Measurements from ENCODE around the gene GALNT8. TPM values are rescaled to one million over a fixed set of nuclear protein-coding genes. Genes with fewer than 3 reads are reported as not detected.
"Not testable (repeated sequence)": the region's sequence is repeated elsewhere in the genome, so short reads cannot be mapped to it uniquely, and the experiment has no call there.

The GALNT8 gene
- 1 to 10 TPM; 4.1 to 5.8 (median 5.0) TPM for polyA plus RNA-seq (ENCODE audit: insufficient read length in 10 of 10)
- long read RNA-seq, donor 1, full-length matches to known transcripts = 1 of 1 reads
- long read RNA-seq, donor 1, partial matches to known transcripts = 0 of 1 reads
- long read RNA-seq, donor 1, other reads (novel, unspliced or antisense) = 0 of 1 reads
- long read RNA-seq, donor 2 = 0 reads
- long read RNA-seq, donor 3 = 0 reads
- long read RNA-seq, donor 4, full-length matches to known transcripts = 2 of 2 reads
- long read RNA-seq, donor 4, partial matches to known transcripts = 0 of 2 reads
- long read RNA-seq, donor 4, other reads (novel, unspliced or antisense) = 0 of 2 reads
- long read RNA-seq, donor 5, full-length matches to known transcripts = 1 of 1 reads
- long read RNA-seq, donor 5, partial matches to known transcripts = 0 of 1 reads
- long read RNA-seq, donor 5, other reads (novel, unspliced or antisense) = 0 of 1 reads
- long read RNA-seq, donor 6, full-length matches to known transcripts = 1 of 1 reads
- long read RNA-seq, donor 6, partial matches to known transcripts = 0 of 1 reads
- long read RNA-seq, donor 6, other reads (novel, unspliced or antisense) = 0 of 1 reads
- long read RNA-seq, donor 7, full-length matches to known transcripts = 1 of 1 reads
- long read RNA-seq, donor 7, partial matches to known transcripts = 0 of 1 reads
- long read RNA-seq, donor 7, other reads (novel, unspliced or antisense) = 0 of 1 reads
- long read RNA-seq, donor 8, full-length matches to known transcripts = 1 of 1 reads
- long read RNA-seq, donor 8, partial matches to known transcripts = 0 of 1 reads
- long read RNA-seq, donor 8, other reads (novel, unspliced or antisense) = 0 of 1 reads
- long read RNA-seq, donor 9 = 0 reads

GRCh38 chr12:4719821-4720636 is at the start of gene GALNT8:
GALNT8 (plus strand) TSS chr12:4720400; CDS start chr12:4720678, 278 bp downstream.
- DNase-seq = no peak

GRCh38 chr12:4679711-4680110 is 40.5 kb upstream of the GALNT8 start:
- no peak for DNase-seq

GRCh38 chr12:4681732-4682131 is 38.5 kb upstream of the GALNT8 start:
- DNase-seq = no peak

DNA sequence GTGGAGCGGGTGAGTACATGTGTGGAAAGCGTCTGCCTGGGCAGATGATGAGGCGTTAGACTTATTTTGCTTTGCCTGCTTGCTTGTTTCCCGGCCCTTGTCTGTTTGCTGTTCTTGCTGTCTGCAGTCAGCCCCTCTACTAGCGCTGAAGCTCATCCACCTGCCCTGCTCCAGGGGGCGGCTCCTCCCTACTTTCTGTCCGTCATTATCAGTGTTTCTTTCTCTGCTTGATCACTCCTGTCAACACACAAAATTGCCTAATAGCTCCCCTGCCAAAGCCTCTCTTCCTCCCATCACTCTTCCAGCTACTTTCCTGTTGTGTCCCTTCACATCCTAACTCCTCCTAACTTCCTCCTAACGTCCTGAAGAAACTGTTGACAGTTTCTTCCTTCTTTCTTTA is 34.9 kb upstream of the GALNT8 start:
- DNase-seq = no peak

DNA sequence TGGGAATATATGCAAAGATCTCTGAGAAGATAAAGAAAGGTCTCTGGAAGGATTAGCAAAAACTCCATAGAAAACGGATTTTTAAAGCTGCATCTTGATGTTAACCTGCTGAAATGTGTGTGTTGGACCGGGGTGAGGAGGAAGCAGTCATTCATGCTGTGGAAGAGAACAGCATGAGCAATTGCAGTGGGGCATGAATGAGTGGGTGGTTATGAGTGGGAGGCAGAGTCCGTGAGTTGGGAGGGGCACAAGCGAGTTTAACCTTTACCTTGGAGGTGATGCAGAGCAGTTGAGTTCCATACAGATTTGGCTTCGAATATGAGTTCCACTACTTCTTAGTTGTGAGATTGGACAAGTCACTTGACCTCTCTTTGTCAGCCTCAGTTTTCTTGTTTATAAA is 29.4 kb upstream of the GALNT8 start:
- no peak for DNase-seq

DNA sequence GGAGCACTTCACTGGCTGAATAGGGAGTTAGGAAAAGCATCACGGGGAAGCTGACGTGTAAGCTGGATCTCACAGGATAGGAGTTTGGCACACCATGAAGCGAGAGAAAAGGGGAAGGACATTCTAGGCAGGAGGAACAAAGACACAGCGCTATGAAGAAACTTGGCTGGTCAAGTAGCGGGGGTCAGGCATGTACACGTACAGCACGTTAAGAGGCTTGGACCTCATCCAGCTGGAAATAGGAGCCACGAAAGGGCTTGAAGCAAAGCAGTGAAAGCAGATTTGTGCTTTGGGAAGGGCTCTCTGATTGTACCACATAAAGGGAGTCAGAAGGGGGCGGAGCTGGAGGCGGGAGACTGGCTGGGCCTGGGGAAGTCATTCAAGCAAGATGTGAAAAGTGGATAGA is 19.6 kb upstream of the GALNT8 start:
- DNase-seq = peak; percentile 90 to 98 (median 95)

- DNase-seq = peak; percentile 89 to 97 (median 93)
Measured at GRCh38 chr12:4701395-4702190, 18.6 kb upstream of the GALNT8 start.

- DNase-seq = no peak
Measured at GRCh38 chr12:4703676-4704075, 16.5 kb upstream of the GALNT8 start.

DNA sequence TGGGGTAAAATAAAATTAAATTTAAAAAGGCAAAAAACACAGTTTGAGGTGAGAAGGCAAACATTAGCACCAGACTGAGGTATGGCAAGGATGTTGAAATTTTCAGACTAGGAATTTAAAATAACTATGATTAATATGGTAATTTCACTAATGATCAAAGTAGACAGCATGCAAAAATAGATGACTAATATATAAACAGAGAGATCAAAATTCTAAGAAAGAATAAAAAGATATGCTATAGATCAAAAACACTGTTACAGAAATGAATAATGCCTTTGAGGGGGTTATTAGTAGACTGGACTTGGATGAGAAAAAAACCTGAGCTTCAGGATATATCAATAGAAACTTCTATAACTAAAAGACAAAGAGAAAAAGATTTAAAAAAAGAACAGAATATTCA is 14.4 kb upstream of the GALNT8 start:
- DNase-seq = no peak

DNA sequence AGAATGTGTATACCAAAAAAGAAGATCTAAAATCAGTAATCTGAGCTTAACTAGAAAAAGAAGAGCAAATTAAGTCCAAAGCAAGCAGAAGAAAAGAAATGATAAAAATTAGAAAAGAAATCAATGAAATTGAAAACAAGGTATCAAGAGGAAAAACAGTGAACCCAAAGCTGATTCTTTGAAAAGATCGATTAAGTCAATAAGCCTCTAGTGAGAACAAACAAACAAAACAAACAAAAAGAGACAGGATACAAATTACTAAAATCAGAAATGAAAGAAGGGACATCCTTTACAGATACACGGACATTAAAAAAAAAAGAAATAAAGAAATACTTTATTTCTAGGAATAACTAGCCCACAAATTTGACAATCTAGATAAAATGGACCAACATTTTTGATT is 12.9 kb upstream of the GALNT8 start:
- no peak for DNase-seq

GRCh38 chr12:4710113-4710512 is 10.1 kb upstream of the GALNT8 start:
- DNase-seq = no peak

DNA sequence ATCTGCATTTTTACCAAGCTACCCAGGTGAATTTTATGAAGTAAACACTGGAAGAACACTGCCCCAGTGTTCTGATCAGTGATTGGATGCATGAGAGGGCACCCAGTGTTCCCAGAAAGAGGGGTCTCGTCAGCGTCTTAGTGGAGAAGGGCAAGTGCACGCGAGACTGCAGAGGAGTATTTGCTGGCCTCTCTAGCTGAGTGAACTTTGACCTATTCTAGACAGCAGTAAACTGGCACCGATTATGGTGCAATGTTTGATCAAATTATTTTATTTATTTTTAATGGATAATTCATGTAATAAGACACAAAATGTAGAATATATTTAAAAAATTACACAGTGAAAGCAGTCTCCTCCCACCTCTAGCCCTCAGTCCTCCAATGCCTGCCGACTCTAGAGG is 5.3 kb upstream of the GALNT8 start:
- no peak for DNase-seq

DNA sequence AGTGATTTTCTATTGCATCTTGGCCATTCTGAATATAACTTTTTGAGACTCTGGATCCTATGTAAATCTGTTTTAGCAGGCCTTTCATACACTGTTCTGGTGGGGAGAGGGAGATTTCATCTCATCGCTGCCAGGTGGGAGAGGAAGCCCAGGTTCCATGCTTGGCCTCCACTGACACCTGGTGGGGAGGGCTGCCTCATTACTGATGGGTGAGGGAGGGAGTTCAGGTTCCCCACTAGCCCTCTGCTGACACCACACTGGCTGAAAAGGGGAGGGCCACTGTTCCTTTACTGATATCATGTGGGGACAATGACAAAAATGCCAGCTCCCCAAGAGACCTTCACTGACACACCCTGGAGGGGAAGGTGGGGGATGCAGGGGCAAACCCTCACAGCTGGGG is 2.4 kb upstream of the GALNT8 start:
- no peak for DNase-seq

GRCh38 chr12:4720637-4720995 is 416 bp downstream of the GALNT8 start:
- DNase-seq = no peak

- not testable (repeated sequence) for DNase-seq
Measured at GRCh38 chr12:4721587-4721986, 1.4 kb downstream of the GALNT8 start.

DNA sequence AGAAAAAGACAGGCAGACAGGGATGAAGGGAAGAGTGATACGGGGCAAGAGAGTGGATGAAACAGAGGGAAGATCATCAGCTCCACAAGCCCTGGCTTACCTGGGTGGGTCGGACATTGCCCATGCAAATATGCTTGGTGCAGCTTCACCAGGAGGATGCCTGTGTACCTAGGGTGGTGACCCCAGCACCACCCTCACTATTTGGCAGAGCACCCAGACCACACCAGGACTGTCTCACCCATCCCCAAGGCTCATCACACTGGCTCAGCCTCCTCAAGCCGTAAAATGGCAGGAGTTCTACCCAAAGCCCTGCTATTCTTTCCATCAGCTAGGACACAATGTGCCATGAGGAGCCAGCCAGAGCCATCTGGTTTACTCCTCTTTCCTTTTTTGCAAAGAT is 3.0 kb downstream of the GALNT8 start:
- no peak for DNase-seq

DNA sequence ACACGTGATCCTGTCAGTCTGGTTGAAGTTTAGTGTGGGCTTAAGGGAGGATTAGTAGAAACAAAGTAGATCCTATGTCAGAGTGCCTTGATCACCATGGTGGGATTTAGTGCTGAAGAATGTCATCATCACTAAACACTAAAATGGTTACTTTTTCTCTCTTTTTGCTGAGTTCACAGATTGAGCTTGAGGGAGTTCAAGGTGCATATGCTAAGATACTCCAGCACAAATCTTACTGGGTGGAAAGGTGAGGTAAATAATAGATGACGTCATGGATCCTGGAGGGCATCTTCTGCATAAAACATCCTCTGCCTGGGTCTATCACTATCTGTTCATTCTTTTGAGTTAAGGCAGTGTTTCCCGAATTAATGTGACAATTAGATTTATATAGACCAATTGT is 4.9 kb downstream of the GALNT8 start:
- no peak for DNase-seq

DNA sequence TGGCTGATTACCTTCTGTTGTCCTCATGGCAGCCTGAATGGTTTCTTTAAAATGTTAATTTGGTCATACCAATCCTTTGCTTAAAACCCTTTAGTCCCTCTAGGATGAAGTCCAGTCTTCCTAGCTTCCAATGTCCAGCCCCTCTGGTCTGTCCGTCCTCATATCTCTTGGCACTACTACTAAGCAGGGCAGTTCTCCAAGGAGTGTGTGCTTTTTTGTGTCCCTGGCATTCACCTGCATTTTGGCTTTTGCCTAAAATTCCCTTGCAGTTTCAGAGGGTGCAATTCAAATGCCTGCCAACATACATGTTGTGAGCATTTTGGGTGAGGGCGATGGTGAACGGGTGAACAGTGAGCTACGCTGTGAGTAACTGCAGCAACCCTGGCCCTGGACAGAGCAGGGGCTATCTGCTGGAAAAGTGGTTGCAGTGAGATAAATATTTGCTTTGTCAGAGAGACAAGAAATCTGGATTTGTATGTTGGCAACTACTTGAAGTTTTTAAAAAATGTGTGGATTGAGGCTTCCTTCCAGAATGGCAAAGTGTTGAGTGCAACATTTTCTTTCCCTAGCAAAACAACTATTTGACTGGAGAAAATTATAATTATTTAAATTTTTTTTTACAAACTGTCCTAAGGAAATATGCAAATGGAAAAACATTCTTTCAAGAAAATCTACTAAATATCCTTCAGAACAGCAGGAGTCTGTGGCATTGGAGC is 14.6 kb downstream of the GALNT8 start:
- DNase-seq = peak in 1 of 3 donors; percentile 10

- peak in 2 of 3 donors; percentile 3 to 18 for DNase-seq
Measured at GRCh38 chr12:4736091-4736490, 15.9 kb downstream of the GALNT8 start.

DNA sequence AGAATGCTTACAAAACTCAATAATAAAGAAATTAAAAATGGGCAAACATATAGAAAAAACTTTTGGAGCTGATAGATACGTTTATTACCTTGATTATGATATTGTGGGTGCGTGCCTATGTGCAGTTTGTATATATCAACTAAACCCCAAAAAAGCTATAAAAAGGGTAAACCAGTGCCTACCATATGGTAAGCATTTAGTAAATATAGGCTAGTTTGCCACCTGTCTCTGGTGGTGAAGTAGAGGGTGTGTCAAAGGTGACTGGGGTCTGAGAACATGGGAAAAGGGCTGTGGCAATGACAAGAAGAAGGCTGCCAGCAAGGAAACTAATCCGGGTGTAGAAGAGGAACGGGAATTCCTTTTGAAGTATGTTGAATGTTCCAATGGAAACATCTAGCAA is 18.3 kb downstream of the GALNT8 start:
- no peak for DNase-seq

Data from muscle of back (tissue), 13 donors.